Keratinocyte (primary cell): Measurements from ENCODE around the gene DNAJC27. TPM values are rescaled to one million over a fixed set of nuclear protein-coding genes. Genes with fewer than 3 reads are reported as not detected.

Source experiments
- DNase-seq: peaks from one replicate; pipeline ENCODE4 v3.0.0-alpha.2; 2011; ENCODE audit warnings: low read depth, missing footprints, low spot score
- FAIRE-seq: peaks from 2 replicates; lab custom pipeline; 2011; peaks lifted over from hg19 to GRCh38; lab: Jason Lieb, UNC
- H2AFZ ChIP-seq: 2 replicates; pipeline ENCODE4 v1.6.0; 2012; ENCODE audit warnings: low read length, control low read depth, inconsistent platforms; ENCODE audit not compliant: control insufficient read depth
- H3K27ac ChIP-seq: 2 replicates; pipeline ENCODE4 v1.5.1; 2011; ENCODE audit warnings: low read length; ENCODE audit not compliant: control insufficient read depth, insufficient read depth
- H3K27me3 ChIP-seq: 3 replicates; pipeline ENCODE4 v1.6.0; 2011; ENCODE audit warnings: low read length; ENCODE audit not compliant: control insufficient read depth, insufficient read depth; ENCODE audit errors: extremely low read depth
- H3K36me3 ChIP-seq, 2 experiments: 2 replicates in 1 of 2; 3 replicates in 1 of 2; pipeline ENCODE4 v1.5.1; 2011; ENCODE audit warnings: low read length in 2 of 2, mild to moderate bottlenecking in 1 of 2; ENCODE audit not compliant: control insufficient read depth in 2 of 2, insufficient read depth in 2 of 2; ENCODE audit errors: extremely low read depth in 1 of 2
- H3K4me1 ChIP-seq: 3 replicates; pipeline ENCODE4 v1.5.1; 2011; ENCODE audit warnings: low read length; ENCODE audit not compliant: control insufficient read depth, insufficient read depth; ENCODE audit errors: extremely low read depth
- H3K4me2 ChIP-seq: 3 replicates; pipeline ENCODE4 v1.6.0; 2011; ENCODE audit warnings: low read depth, low read length; ENCODE audit not compliant: control insufficient read depth, insufficient read depth; ENCODE audit errors: extremely low read depth
- H3K4me3 ChIP-seq, 3 experiments: fragments of 200-600 bp in 1 of 3; sonication (generic) in 1 of 3; 2 replicates in 2 of 3; 3 replicates in 1 of 3; pipeline ENCODE4 v1.5.1; 2011 to 2016; ENCODE audit warnings: low read length in 3 of 3, mild to moderate bottlenecking in 3 of 3, control low read depth in 2 of 3, inconsistent platforms in 1 of 3, low read depth in 1 of 3, mixed read lengths in 1 of 3, mixed run types in 1 of 3, moderate library complexity in 1 of 3; ENCODE audit not compliant: control insufficient read depth in 2 of 3, insufficient read depth in 2 of 3; ENCODE audit errors: extremely low read depth in 1 of 3
- H3K79me2 ChIP-seq: 2 replicates; pipeline ENCODE4 v1.6.0; 2012; ENCODE audit warnings: low read length; ENCODE audit not compliant: control insufficient read depth, insufficient read depth
- H3K9ac ChIP-seq: 3 replicates; pipeline ENCODE4 v1.6.0; 2011; ENCODE audit warnings: low read length; ENCODE audit not compliant: control insufficient read depth, insufficient read depth; ENCODE audit errors: extremely low read depth
- H3K9me1 ChIP-seq: 3 replicates; pipeline ENCODE4 v1.6.0; 2011; ENCODE audit warnings: low read length; ENCODE audit not compliant: control insufficient read depth, insufficient read depth; ENCODE audit errors: extremely low read depth
- H3K9me3 ChIP-seq: 2 replicates; pipeline ENCODE4 v1.5.1; 2012; ENCODE audit warnings: low read depth, low read length; ENCODE audit not compliant: control insufficient read depth
- H4K20me1 ChIP-seq: 3 replicates; pipeline ENCODE4 v1.6.0; 2011; ENCODE audit warnings: low read length; ENCODE audit not compliant: control insufficient read depth, insufficient read depth; ENCODE audit errors: extremely low read depth
- CTCF ChIP-seq, 3 experiments: IDR thresholded peaks in 1 of 3; conservative IDR thresholded peaks in 1 of 3; optimal IDR thresholded peaks in 1 of 3; 2 replicates in 2 of 3; 3 replicates in 1 of 3; pipeline versions ENCODE3 to v1.5.1; 2011; ENCODE audit warnings: low read length in 3 of 3, mild to moderate bottlenecking in 3 of 3, moderate library complexity in 2 of 3, control low read depth in 1 of 3, inconsistent platforms in 1 of 3; ENCODE audit not compliant: insufficient read depth in 2 of 3; ENCODE audit errors: extremely low read depth in 1 of 3
- EZH2 ChIP-seq: IDR thresholded peaks from one replicate; pipeline ENCODE4 v1.6.1; 2012; ENCODE audit warnings: inconsistent platforms, mild to moderate bottlenecking, low read length, moderate library complexity
- dilution Hi-C: fragments of 300-500 bp; cut with MboI; formaldehyde crosslinking; loops from one replicate; pipeline ENCODE4 v1.7.0; 2020; ENCODE audit warnings: low sequenced_read_pairs; ENCODE audit not compliant: extremely low pct_ligation_motif_present
- polyA plus RNA-seq, 5 experiments: library from polyadenylated mRNA; depleted of rRNA in 3 of 5; stranded (reverse) in 3 of 5; stranded (forward) in 1 of 5; unstranded in 1 of 5; fragments of >200 nt; gene quantifications; 1 replicate in 1 of 5; 2 replicates in 3 of 5; 3 replicates in 1 of 5; pipeline versions ENCODE4 v1.2.1 to v1.2.3, GENCODE V29; 2011 to 2012; ENCODE audit warnings: missing spikeins in 2 of 5, low read depth in 1 of 5, low replicate concordance in 1 of 5

The DNAJC27 gene
- polyA plus RNA-seq, 1 donor (not counting 4 experiments of a cell fraction or from before 2014, with no cell fraction given) = 3.4 TPM

GRCh38 chr2:24986372-24986771, 14.6 kb upstream of the DNAJC27 start:
- DNase-seq (no peak), FAIRE-seq (no peak)
- TF ChIP-seq CTCF (optimal IDR thresholded peaks at IDR 0.05 in 1 of 3, IDR thresholded peaks at IDR 0.05 in 1 of 3, conservative IDR thresholded peaks at IDR 0.05 in 1 of 3; ENCODE audit: extremely low read depth in 1 of 3, insufficient read depth in 2 of 3, low read length in 3 of 3) = no peak
- TF ChIP-seq EZH2 = no peak
- no peaks in the 10 kb centered on the region for H4K20me1 ChIP-seq
- no peak overlapping the region for H3K4me2 ChIP-seq
- H3K4me1 ChIP-seq = no peaks in the 10 kb centered on the region
- H3K9me1 ChIP-seq = no peaks in the 10 kb centered on the region
- no peaks in the 10 kb centered on the region for H3K27me3 ChIP-seq
- no peak overlapping the region for H2AFZ ChIP-seq
- no peaks in the 10 kb centered on the region for H3K9me3 ChIP-seq
- no peak overlapping the region for H3K27ac ChIP-seq
- no peak overlapping the region for H3K4me3 ChIP-seq
- dilution Hi-C loops = no loop called here
- no peaks in the 10 kb centered on the region for H3K79me2 ChIP-seq
- no peak overlapping the region for H3K9ac ChIP-seq
- no peaks in the 10 kb centered on the region for H3K36me3 ChIP-seq

- no peaks in the 10 kb centered on the region for H3K79me2 ChIP-seq
- H3K36me3 ChIP-seq = no peaks in the 10 kb centered on the region
- no peaks in the 10 kb centered on the region for H3K9me1 ChIP-seq
- no peaks in the 10 kb centered on the region for H3K9me3 ChIP-seq
- H4K20me1 ChIP-seq = no peaks in the 10 kb centered on the region
- H3K4me1 ChIP-seq = no peaks in the 10 kb centered on the region
- no peak overlapping the region for H3K4me2 ChIP-seq
- no peaks in the 10 kb centered on the region for H3K27me3 ChIP-seq
- no peak overlapping the region for H3K4me3 ChIP-seq
- no peak overlapping the region for H3K9ac ChIP-seq
- TF ChIP-seq CTCF (optimal IDR thresholded peaks at IDR 0.05 in 1 of 3, IDR thresholded peaks at IDR 0.05 in 1 of 3, conservative IDR thresholded peaks at IDR 0.05 in 1 of 3; ENCODE audit: extremely low read depth in 1 of 3, insufficient read depth in 2 of 3, low read length in 3 of 3) (no peak), EZH2 (no peak)
- H2AFZ ChIP-seq = no peak overlapping the region
- H3K27ac ChIP-seq = no peak overlapping the region
- FAIRE-seq (no peak), DNase-seq (no peak)
- dilution Hi-C loops = no loop called here
Observed at GRCh38 chr2:24985511-24985910, 13.8 kb upstream of the DNAJC27 start.
